SJSA1 (cell line): ENCODE measurements around the gene RAB21. TPM values are rescaled to one million over a fixed set of nuclear protein-coding genes. Genes with fewer than 3 reads are reported as not detected.
A peak's percentile ranks its signal among the peaks of the same experiment; 100 is the strongest.
"Not testable (repeated sequence)": the region's sequence is repeated elsewhere in the genome, so short reads cannot be mapped to it uniquely, and the experiment has no call there.

Experiments used
- DNase-seq, 2 experiments: peaks; one replicate each; pipeline ENCODE4 v3.0.0-alpha.2; 2015 to 2020; ENCODE audit warnings: low spot score in 2 of 2, low read depth in 1 of 2
- H3K27ac ChIP-seq: fragments of 250-450 bp; sonication (Bioruptor Pico); 2 replicates; pipeline ENCODE4 v1.5.1; 2020; ENCODE audit warnings: mild to moderate bottlenecking, moderate library complexity
- H3K27me3 ChIP-seq: fragments of 250-450 bp; sonication (Bioruptor Pico); replicated peaks from 2 replicates; pipeline ENCODE4 v1.5.1; 2020; ENCODE audit warnings: mild to moderate bottlenecking, moderate library complexity
- H3K36me3 ChIP-seq: fragments of 250-450 bp; sonication (Bioruptor Pico); 2 replicates; pipeline ENCODE4 v1.5.1; 2020; ENCODE audit warnings: mild to moderate bottlenecking
- H3K4me1 ChIP-seq: fragments of 250-450 bp; sonication (Bioruptor Pico); replicated peaks from 2 replicates; pipeline ENCODE4 v1.6.1; 2021; ENCODE audit warnings: mild to moderate bottlenecking
- H3K4me3 ChIP-seq: fragments of 250-450 bp; sonication (Bioruptor Pico); 2 replicates; pipeline ENCODE4 v1.5.1; 2020; ENCODE audit warnings: mild to moderate bottlenecking
- H3K9me3 ChIP-seq: fragments of 250-450 bp; sonication (Bioruptor Pico); replicated peaks from 2 replicates; pipeline ENCODE4 v1.5.1; 2020; ENCODE audit warnings: mild to moderate bottlenecking
- total RNA-seq: library from RNA; depleted of rRNA; stranded (reverse); fragments of >200 nt; shearing (Covaris generic); gene quantifications from 2 replicates; pipeline ENCODE4 v1.2.3, GENCODE V29; 2014

RAB21 gene
- total RNA-seq, 1 experiment from 2014 or later, result 56.8 TPM

- Histone ChIP-seq H3K27ac (peak overlapping the region; percentile 93; the same call in 1 of the 2 replicates), H3K4me3 (no peak overlapping the region), H3K36me3 (no peaks in the 10 kb centered on the region), H3K27me3 (no peaks in the 10 kb centered on the region), H3K4me1 (peaks cover 15% of the 10 kb centered on the region), H3K9me3 (no peaks in the 10 kb centered on the region)
- DNase-seq, result no peak
Observed at GRCh38 chr12:71732357-71732712, 22.3 kb upstream of the RAB21 start.

DNA sequence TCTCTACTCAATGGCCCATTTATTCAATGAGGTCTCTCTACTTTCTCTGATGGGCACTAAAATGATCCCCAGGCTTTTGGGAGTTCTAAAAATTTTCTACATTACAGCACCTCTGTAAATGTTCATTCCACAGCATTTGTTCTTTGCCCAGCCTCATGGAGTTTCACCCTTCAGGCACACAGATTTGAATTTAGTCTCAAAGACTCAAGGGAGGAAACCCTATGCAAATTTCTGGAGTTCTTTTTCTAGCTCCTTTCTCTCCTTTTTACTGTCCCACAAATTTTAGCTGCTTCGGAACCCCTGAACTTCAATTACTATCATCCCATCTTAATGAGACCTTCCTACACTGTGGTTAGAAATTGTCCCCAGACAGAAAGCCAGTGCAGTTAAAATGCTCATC is 17.5 kb upstream of the RAB21 start:
- H3K9me3 ChIP-seq, result no peaks in the 10 kb centered on the region
- no peaks in the 10 kb centered on the region for H3K27me3 ChIP-seq
- no peak overlapping the region for H3K4me3 ChIP-seq
- H3K36me3 ChIP-seq, result no peaks in the 10 kb centered on the region
- no peaks in the 10 kb centered on the region; the same call in 1 of the 2 replicates for H3K4me1 ChIP-seq
- DNase-seq, result no peak
- no peak overlapping the region for H3K27ac ChIP-seq

- Histone ChIP-seq H3K4me1 (no peaks in the 10 kb centered on the region), H3K36me3 (no peaks in the 10 kb centered on the region), H3K27ac (no peak overlapping the region), H3K9me3 (no peaks in the 10 kb centered on the region), H3K27me3 (no peaks in the 10 kb centered on the region), H3K4me3 (no peak overlapping the region)
- no peak for DNase-seq
Observed at GRCh38 chr12:71742998-71743397, 11.7 kb upstream of the RAB21 start.

- H3K4me1 ChIP-seq, result no peaks in the 10 kb centered on the region
- peaks cover 9% of the 10 kb centered on the region for H3K27me3 ChIP-seq
- no peak for DNase-seq
- H3K36me3 ChIP-seq, result no peaks in the 10 kb centered on the region
- H3K27ac ChIP-seq, result no peak overlapping the region
- no peak overlapping the region for H3K4me3 ChIP-seq
- no peaks in the 10 kb centered on the region for H3K9me3 ChIP-seq
Observed at GRCh38 chr12:71744522-71745300, 10.0 kb upstream of the RAB21 start.

DNA sequence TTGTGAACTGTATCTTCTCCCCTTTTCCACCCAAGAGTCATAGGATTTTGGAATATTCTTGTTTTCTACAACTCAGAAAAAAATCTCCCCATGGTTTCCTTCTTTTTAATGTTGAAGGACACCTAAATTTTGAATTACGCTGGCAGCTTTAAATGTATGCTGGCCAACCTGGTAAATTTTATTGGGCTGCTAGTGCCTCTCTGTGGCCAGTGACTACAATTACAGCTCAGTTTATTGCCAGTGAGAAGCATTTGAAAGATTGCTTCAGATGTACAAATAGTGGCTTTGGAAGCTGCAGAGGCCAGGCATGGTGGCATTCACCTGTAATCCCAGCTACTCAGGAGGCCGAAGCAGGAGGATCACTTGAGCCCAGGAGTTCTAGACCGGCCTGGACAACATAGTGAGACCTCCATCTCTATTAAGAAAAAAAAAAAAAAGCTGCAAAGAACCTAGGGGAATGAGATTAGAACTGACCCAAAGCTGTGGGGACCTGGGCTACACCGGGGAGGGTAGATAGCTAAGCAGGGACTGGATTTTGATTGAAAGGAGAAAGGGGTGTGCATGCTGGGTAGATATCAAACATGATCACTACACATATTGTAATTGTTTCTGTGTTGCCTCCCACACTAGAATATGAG is 7.6 kb upstream of the RAB21 start:
- no peaks in the 10 kb centered on the region for H3K4me1 ChIP-seq
- DNase-seq, result peak in 1 of 2 experiments; percentile 35
- no peaks in the 10 kb centered on the region for H3K36me3 ChIP-seq
- no peak overlapping the region for H3K27ac ChIP-seq
- H3K4me3 ChIP-seq, result no peak overlapping the region
- no peaks in the 10 kb centered on the region for H3K9me3 ChIP-seq
- peaks cover 11% of the 10 kb centered on the region for H3K27me3 ChIP-seq

- H3K27me3 ChIP-seq, result peaks cover 15% of the 10 kb centered on the region
- H3K27ac ChIP-seq, result no peak overlapping the region
- no peaks in the 10 kb centered on the region for H3K36me3 ChIP-seq
- H3K4me3 ChIP-seq, result no peak overlapping the region
- H3K9me3 ChIP-seq, result no peaks in the 10 kb centered on the region
- no peaks in the 10 kb centered on the region for H3K4me1 ChIP-seq
- DNase-seq, result no peak
Observed at GRCh38 chr12:71748081-71748850, 6.4 kb upstream of the RAB21 start.

- Histone ChIP-seq H3K27ac (no peak overlapping the region), H3K4me1 (peaks cover 5% of the 10 kb centered on the region), H3K4me3 (no peak overlapping the region), H3K27me3 (peaks cover 15% of the 10 kb centered on the region), H3K9me3 (no peaks in the 10 kb centered on the region), H3K36me3 (no peaks in the 10 kb centered on the region)
- DNase-seq, result no peak
Observed at GRCh38 chr12:71749666-71750065, 5.0 kb upstream of the RAB21 start.

DNA sequence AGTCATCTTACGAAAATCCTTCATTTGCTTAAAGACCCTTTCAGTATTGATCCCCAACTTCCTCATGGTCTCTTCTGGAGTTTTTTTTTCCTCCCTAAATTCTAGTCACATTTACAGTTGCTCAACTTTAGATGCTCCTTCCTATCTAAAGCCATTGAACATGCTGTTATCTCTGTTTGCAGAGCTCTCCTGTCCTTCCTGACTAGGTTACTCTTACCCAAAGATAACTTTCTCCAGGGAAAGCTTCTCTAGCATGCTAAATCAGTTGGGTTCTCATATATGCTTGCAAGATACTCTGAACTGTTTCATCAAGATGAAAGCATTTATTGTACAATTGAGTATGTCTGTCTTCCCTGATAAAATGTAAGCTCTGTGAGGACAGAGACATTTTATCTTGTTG is 1.8 kb upstream of the RAB21 start:
- Histone ChIP-seq H3K27me3 (peaks cover 15% of the 10 kb centered on the region), H3K4me1 (peaks cover 12% of the 10 kb centered on the region), H3K27ac (no peak overlapping the region), H3K36me3 (peaks cover 19% of the 10 kb centered on the region), H3K4me3 (no peak overlapping the region), H3K9me3 (no peaks in the 10 kb centered on the region)
- no peak for DNase-seq

DNA sequence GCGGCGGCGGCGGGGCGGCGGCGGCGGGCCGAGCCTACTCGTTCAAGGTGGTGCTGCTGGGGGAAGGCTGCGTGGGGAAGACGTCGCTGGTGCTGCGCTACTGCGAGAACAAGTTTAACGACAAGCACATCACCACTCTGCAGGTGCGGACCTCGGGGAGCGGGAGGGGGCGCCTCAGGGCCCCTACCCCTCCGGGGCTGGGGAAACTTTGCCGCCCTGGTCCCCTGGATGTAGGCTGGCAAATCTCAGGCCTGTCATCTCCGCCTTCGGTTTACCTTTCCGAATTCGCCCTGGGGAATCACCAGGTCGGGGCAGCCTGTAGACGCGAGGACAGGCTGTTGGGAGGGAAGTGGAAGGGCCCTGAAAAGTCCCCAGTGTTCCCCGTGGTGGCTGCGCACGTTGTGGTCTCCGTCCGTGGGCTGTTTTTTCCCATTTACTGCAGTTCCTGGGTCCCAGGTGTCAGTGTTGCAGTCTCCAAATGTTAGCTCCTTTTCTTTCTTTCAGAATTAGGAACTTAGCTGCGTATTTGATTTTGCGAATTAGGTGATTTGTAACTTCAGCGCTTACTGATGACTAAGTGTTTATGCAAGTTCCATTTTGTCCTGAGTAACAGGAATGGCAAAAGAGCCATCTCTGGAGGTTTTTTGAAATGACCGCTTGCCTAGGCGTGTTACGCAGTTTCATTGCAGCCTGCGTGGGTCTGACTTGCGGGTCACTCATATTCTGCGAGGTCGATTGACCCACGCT is 656 bp downstream of the RAB21 start:
- H3K27ac ChIP-seq, result peak overlapping the region; percentile 89
- H3K4me3 ChIP-seq, result peak overlapping the region; percentile 83
- H3K9me3 ChIP-seq, result no peaks in the 10 kb centered on the region
- peaks cover 12% of the 10 kb centered on the region for H3K4me1 ChIP-seq
- peaks cover 44% of the 10 kb centered on the region for H3K36me3 ChIP-seq
- H3K27me3 ChIP-seq, result 0 out of 2 replicates have a peak, but pooled peaks cover 4% of the 10 kb centered on the region
- DNase-seq, result peak in 1 of 2 experiments; percentile 58

GRCh38 chr12:71756054-71756690 is 1.5 kb downstream of the RAB21 start:
- peaks cover 47% of the 10 kb centered on the region for H3K36me3 ChIP-seq
- H3K27ac ChIP-seq, result no peak overlapping the region
- 0 out of 2 replicates have a peak, but pooled peaks cover 4% of the 10 kb centered on the region for H3K27me3 ChIP-seq
- DNase-seq, result no peak
- H3K4me3 ChIP-seq, result peak overlapping the region; percentile 83
- H3K9me3 ChIP-seq, result no peaks in the 10 kb centered on the region
- H3K4me1 ChIP-seq, result peaks cover 12% of the 10 kb centered on the region

DNA sequence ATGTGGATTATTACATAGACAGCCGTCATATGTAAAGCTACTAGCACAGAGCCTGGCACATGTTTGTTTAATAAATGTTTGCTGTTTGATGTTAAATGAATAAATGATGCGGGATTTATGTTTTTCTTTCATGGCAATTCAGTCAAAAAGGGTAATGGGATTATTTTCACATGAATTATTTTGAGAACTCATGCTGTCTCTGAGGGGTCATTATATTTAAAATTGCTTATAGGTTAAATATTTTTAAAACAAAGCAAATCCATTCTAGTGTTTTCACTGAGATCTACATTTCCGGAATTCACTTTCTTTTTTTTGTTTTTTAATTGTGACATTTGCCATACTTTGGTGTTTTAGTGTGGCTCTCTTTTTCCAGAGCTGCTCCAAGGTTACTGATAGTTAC is 5.3 kb downstream of the RAB21 start:
- Histone ChIP-seq H3K4me1 (peaks cover 8% of the 10 kb centered on the region), H3K36me3 (peaks cover 50% of the 10 kb centered on the region), H3K27ac (no peak overlapping the region), H3K27me3 (no peaks in the 10 kb centered on the region), H3K9me3 (no peaks in the 10 kb centered on the region), H3K4me3 (no peak overlapping the region)
- DNase-seq, result no peak

DNA sequence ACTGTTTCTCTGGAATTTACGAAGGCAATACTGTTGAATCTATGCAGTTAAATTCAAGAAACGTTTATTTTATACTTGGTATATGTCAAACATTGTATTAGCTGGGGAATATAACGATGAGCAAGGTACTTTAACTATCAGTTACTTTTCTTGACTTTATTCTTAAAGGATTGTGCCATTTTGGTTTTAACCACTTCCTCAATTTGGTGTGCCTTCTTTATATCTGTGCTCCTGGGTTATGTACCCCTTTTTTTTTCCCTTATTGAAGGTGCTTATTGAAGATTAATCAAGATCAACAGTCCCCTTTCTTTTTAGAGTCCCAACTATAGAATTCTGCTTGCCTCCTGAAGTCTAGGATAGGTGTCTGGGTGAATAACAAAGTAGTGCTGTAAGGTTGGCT is 5.8 kb downstream of the RAB21 start:
- no peaks in the 10 kb centered on the region for H3K27me3 ChIP-seq
- no peak overlapping the region for H3K27ac ChIP-seq
- peaks cover 8% of the 10 kb centered on the region for H3K4me1 ChIP-seq
- no peaks in the 10 kb centered on the region for H3K9me3 ChIP-seq
- no peak for DNase-seq
- H3K4me3 ChIP-seq, result no peak overlapping the region
- peaks cover 50% of the 10 kb centered on the region for H3K36me3 ChIP-seq

DNA sequence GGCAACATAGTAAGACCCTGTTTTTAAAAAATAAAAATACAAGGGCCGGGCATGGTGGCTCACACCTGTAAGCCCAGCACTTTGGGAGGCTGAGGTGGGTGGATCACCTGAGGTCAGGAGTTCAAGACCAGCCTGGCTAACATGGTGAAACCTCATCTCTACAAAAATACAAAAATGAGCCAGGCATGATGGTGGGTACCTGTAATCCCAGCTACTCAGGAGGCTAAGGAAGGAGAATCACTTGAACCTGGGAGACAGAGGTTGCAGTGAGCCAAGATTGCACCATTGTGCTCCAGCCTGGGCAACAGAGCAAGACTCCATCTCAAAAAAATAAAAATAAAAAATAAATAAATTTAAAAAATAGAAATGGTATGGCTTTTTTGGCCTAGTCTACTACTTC is 6.7 kb downstream of the RAB21 start:
- H3K27me3 ChIP-seq, H3K4me3 ChIP-seq, H3K4me1 ChIP-seq, H3K9me3 ChIP-seq, H3K27ac ChIP-seq, DNase-seq: not testable (repeated sequence)
- peaks cover 46% of the 10 kb centered on the region for H3K36me3 ChIP-seq
